Measurements from ENCODE around the gene CEP89.

Gene CEP89

GRCh38 chr19:32936065-32936464 is 35.7 kb downstream of the CEP89 start:
- no peak overlapping the region for H3K27ac ChIP-seq
- ChIA-PET CTCF (interaction anchor here (0.6 kb wide), 1 partner anchor 40 kb away, joined by 3 read pairs; no protein-coding TSS in a partner anchor), POLR2A (ENCODE audit: low non-redundant PET) (no interaction called here)
- no peak for DNase-seq (ENCODE audit: low spot score)
- no peak for TF ChIP-seq CTCF (conservative IDR thresholded peaks at IDR 0.05; ENCODE audit: low read depth)

- POLR2A ChIA-PET (ENCODE audit: low non-redundant PET) = no interaction called here
- DNase-seq (ENCODE audit: low spot score) = no peak
- H3K27ac ChIP-seq = no peak overlapping the region
- CTCF ChIA-PET = interaction anchor here (0.6 kb wide), 1 partner anchor 40 kb away, joined by 3 read pairs; no protein-coding TSS in a partner anchor
- no peak for TF ChIP-seq CTCF (conservative IDR thresholded peaks at IDR 0.05; ENCODE audit: low read depth)
Measured at GRCh38 chr19:32935629-32936028, 36.1 kb downstream of the CEP89 start.

GRCh38 chr19:32933571-32933970 is 38.2 kb downstream of the CEP89 start:
- ChIA-PET POLR2A (ENCODE audit: low non-redundant PET) (no interaction called here), CTCF (interaction anchor here (0.6 to 1.1 kb wide), 2 partner anchors 17 to 334 kb away, joined by 3 read pairs; no protein-coding TSS in a partner anchor)
- TF ChIP-seq CTCF (conservative IDR thresholded peaks at IDR 0.05; ENCODE audit: low read depth) = no peak

GRCh38 chr19:32930567-32930966 is 41.2 kb downstream of the CEP89 start:
- H3K27ac ChIP-seq = no peak overlapping the region
- POLR2A ChIA-PET (ENCODE audit: low non-redundant PET) = no interaction called here
- TF ChIP-seq CTCF (conservative IDR thresholded peaks at IDR 0.05; ENCODE audit: low read depth) = no peak
- CTCF ChIA-PET = no interaction called here
- DNase-seq (ENCODE audit: low spot score) = no peak

More at GRCh38 chr19:32933571-32933970, 38.2 kb downstream of the CEP89 start:
- DNase-seq (ENCODE audit: low spot score) = no peak
- no peak overlapping the region for H3K27ac ChIP-seq

- TF ChIP-seq CTCF (conservative IDR thresholded peaks at IDR 0.05; ENCODE audit: low read depth) = no peak
- DNase-seq (ENCODE audit: low spot score) = no peak
- ChIA-PET CTCF (interaction anchor here (0.7 kb wide), 2 partner anchors 21 to 272 kb away, joined by 3 to 6 read pairs; no protein-coding TSS in a partner anchor), POLR2A (ENCODE audit: low non-redundant PET) (no interaction called here)
- no peak overlapping the region for H3K27ac ChIP-seq
Measured at GRCh38 chr19:32928806-32929205, 43.0 kb downstream of the CEP89 start.

GRCh38 chr19:32924200-32924599 is 47.6 kb downstream of the CEP89 start:
- POLR2A ChIA-PET (ENCODE audit: low non-redundant PET) = no interaction called here
- H3K27ac ChIP-seq = no peak overlapping the region
- DNase-seq (ENCODE audit: low spot score) = no peak
- no peak for TF ChIP-seq CTCF (conservative IDR thresholded peaks at IDR 0.05; ENCODE audit: low read depth)
- CTCF ChIA-PET = no interaction called here

Measured in RWPE1 (cell line).